Astrocyte (in vitro differentiated cells and primary cell): ENCODE results near the gene VAPA. TPM values are rescaled to one million over a fixed set of nuclear protein-coding genes. Genes with fewer than 3 reads are reported as not detected.
"Not testable (repeated sequence)": the region's sequence is repeated elsewhere in the genome, so short reads cannot be mapped to it uniquely, and the experiment has no call there.

Source experiments
- DNase-seq: peaks from one replicate; pipeline ENCODE4 v3.0.0-alpha.2; 2010; ENCODE audit warnings: low read depth
- FAIRE-seq: peaks from 2 replicates; lab custom pipeline; 2011; peaks lifted over from hg19 to GRCh38; lab: Jason Lieb, UNC
- H2AFZ ChIP-seq: 2 replicates; pipeline ENCODE4 v1.6.0; 2012; ENCODE audit warnings: low read depth, low read length, inconsistent platforms
- H3K27ac ChIP-seq: 2 replicates; pipeline ENCODE4 v1.5.1; 2011; ENCODE audit warnings: low read depth, low read length, inconsistent platforms
- H3K27me3 ChIP-seq: 2 replicates; pipeline ENCODE4 v1.6.0; 2011; ENCODE audit warnings: low read length, inconsistent platforms; ENCODE audit not compliant: insufficient read depth
- H3K36me3 ChIP-seq: 2 replicates; pipeline ENCODE4 v1.5.1; 2011; ENCODE audit warnings: low read length, inconsistent platforms; ENCODE audit not compliant: insufficient read depth
- H3K4me1 ChIP-seq: 2 replicates; pipeline ENCODE4 v1.5.1; 2011; ENCODE audit warnings: low read length, inconsistent platforms; ENCODE audit not compliant: insufficient read depth
- H3K4me2 ChIP-seq: 2 replicates; pipeline ENCODE4 v1.6.0; 2012; ENCODE audit warnings: low read length, inconsistent platforms
- H3K4me3 ChIP-seq: 2 replicates; pipeline ENCODE4 v1.5.1; 2011; ENCODE audit warnings: low read depth, mild to moderate bottlenecking, low read length, inconsistent platforms; ENCODE audit not compliant: insufficient read depth
- H3K79me2 ChIP-seq: 2 replicates; pipeline ENCODE4 v1.6.0; 2012; ENCODE audit warnings: mild to moderate bottlenecking, low read length, inconsistent platforms; ENCODE audit not compliant: insufficient read depth
- H3K9ac ChIP-seq: 2 replicates; pipeline ENCODE4 v1.6.0; 2012; ENCODE audit warnings: mild to moderate bottlenecking, low read length, inconsistent platforms
- H3K9me3 ChIP-seq: 2 replicates; pipeline ENCODE4 v1.5.1; 2012; ENCODE audit warnings: low read depth, mild to moderate bottlenecking, low read length, inconsistent platforms; ENCODE audit not compliant: insufficient read depth
- H4K20me1 ChIP-seq: 2 replicates; pipeline ENCODE4 v1.6.0; 2012; ENCODE audit warnings: low read length, inconsistent platforms; ENCODE audit not compliant: insufficient read depth
- H3K27ac Mint-ChIP-seq: one replicate; pipeline ENCODE4 v1.8.0; 2021; ENCODE audit warnings: mild to moderate bottlenecking, mixed read lengths; ENCODE audit not compliant: unreplicated experiment
- H3K27me3 Mint-ChIP-seq: one replicate; pipeline ENCODE4 v1.8.0; 2021; ENCODE audit warnings: low read depth, mixed read lengths; ENCODE audit not compliant: unreplicated experiment
- H3K36me3 Mint-ChIP-seq: one replicate; pipeline ENCODE4 v1.8.0; 2021; ENCODE audit warnings: low read depth, mixed read lengths; ENCODE audit not compliant: unreplicated experiment
- H3K4me1 Mint-ChIP-seq: one replicate; pipeline ENCODE4 v1.8.0; 2021; ENCODE audit warnings: low read depth, mixed read lengths; ENCODE audit not compliant: unreplicated experiment
- H3K4me3 Mint-ChIP-seq: one replicate; pipeline ENCODE4 v1.8.0; 2021; ENCODE audit warnings: mild to moderate bottlenecking, moderate library complexity, mixed read lengths; ENCODE audit not compliant: unreplicated experiment
- H3K9me3 Mint-ChIP-seq: one replicate; pipeline ENCODE4 v1.8.0; 2021; ENCODE audit warnings: mild to moderate bottlenecking, mixed read lengths; ENCODE audit not compliant: unreplicated experiment
- CTCF ChIP-seq: IDR thresholded peaks from 2 replicates; pipeline ENCODE4 v1.5.1; 2011; ENCODE audit warnings: low read depth, mild to moderate bottlenecking, inconsistent platforms, low read length, moderate library complexity; ENCODE audit not compliant: insufficient read depth
- EZH2 ChIP-seq: IDR thresholded peaks from 2 replicates; pipeline ENCODE4 v1.6.1; 2012; ENCODE audit warnings: mild to moderate bottlenecking, low read length, inconsistent platforms; ENCODE audit not compliant: insufficient read depth
- total RNA-seq: library from RNA; stranded (reverse); gene quantifications from 2 replicates; pipeline ENCODE4 v1.2.1, GENCODE V29; 2021

VAPA gene
- total RNA-seq, 1 donor from 2014 or later = 181 TPM

DNA sequence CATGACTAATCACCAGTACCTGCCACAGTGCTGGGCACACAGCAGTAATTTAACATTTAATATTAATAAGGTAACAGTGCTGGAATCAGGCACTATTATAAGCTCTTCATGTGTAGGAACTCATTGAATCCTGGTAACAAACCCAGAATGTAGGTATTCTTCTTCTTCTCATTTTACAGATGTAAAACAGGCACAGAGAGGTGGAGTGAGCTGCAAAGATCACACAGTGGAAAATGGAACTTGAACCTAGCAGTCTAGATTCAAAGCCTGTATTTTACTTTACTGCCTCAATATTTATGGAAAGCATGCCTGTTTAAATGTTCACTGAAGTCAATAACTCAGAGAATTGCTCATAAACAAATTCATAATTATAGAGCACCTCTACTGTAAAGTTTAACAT, 3.7 kb upstream of the VAPA start:
- Mint-ChIP-seq H3K27ac (no peak overlapping the region), H3K27me3 (no peaks in the 10 kb centered on the region), H3K36me3 (no peaks in the 10 kb centered on the region), H3K9me3 (no peaks in the 10 kb centered on the region), H3K4me1 (no peaks in the 10 kb centered on the region), H3K4me3 (no peak overlapping the region)
- H2AFZ ChIP-seq = no peak overlapping the region
- DNase-seq = no peak
- no peaks in the 10 kb centered on the region for H3K9me3 ChIP-seq
- no peak overlapping the region for H3K27ac ChIP-seq
- peaks cover 4% of the 10 kb centered on the region for H4K20me1 ChIP-seq
- no peak for TF ChIP-seq EZH2
- TF ChIP-seq CTCF = no peak
- no peak overlapping the region for H3K9ac ChIP-seq
- H3K27me3 ChIP-seq = no peaks in the 10 kb centered on the region
- no peaks in the 10 kb centered on the region for H3K36me3 ChIP-seq
- peaks cover 11% of the 10 kb centered on the region for H3K79me2 ChIP-seq
- FAIRE-seq = no peak
- H3K4me3 ChIP-seq = no peak overlapping the region
- no peak overlapping the region for H3K4me2 ChIP-seq
- peaks cover 5% of the 10 kb centered on the region for H3K4me1 ChIP-seq

- no peak overlapping the region for H2AFZ ChIP-seq
- H3K27me3 ChIP-seq = no peaks in the 10 kb centered on the region
- H3K9me3 ChIP-seq = no peaks in the 10 kb centered on the region
- H3K4me1 Mint-ChIP-seq = no peaks in the 10 kb centered on the region
- TF ChIP-seq CTCF = no peak
- no peak for TF ChIP-seq EZH2
- peaks cover 17% of the 10 kb centered on the region for H3K79me2 ChIP-seq
- H3K27ac Mint-ChIP-seq = no peak overlapping the region
- H3K4me3 Mint-ChIP-seq = no peak overlapping the region
- H3K36me3 Mint-ChIP-seq = no peaks in the 10 kb centered on the region
- DNase-seq (no peak), FAIRE-seq (no peak)
- no peaks in the 10 kb centered on the region for H3K9me3 Mint-ChIP-seq
- H3K9ac ChIP-seq = no peak overlapping the region
- peaks cover 10% of the 10 kb centered on the region for H4K20me1 ChIP-seq
- H3K36me3 ChIP-seq = no peaks in the 10 kb centered on the region
- no peak overlapping the region for H3K4me2 ChIP-seq
- H3K4me3 ChIP-seq = no peak overlapping the region
- no peak overlapping the region for H3K27ac ChIP-seq
- H3K4me1 ChIP-seq = peaks cover 7% of the 10 kb centered on the region
- H3K27me3 Mint-ChIP-seq = no peaks in the 10 kb centered on the region
These were observed 3.2 kb upstream of the VAPA start for GRCh38 chr18:9910661-9911060.

GRCh38 chr18:9911226-9911625, 2.6 kb upstream of the VAPA start:
- no peaks in the 10 kb centered on the region for H3K27me3 ChIP-seq
- H3K4me3 ChIP-seq = no peak overlapping the region
- Mint-ChIP-seq H3K36me3 (no peaks in the 10 kb centered on the region), H3K4me1 (peaks cover 2% of the 10 kb centered on the region), H3K4me3 (no peak overlapping the region), H3K27me3 (no peaks in the 10 kb centered on the region), H3K9me3 (no peaks in the 10 kb centered on the region), H3K27ac (no peak overlapping the region)
- H3K27ac ChIP-seq = no peak overlapping the region
- FAIRE-seq (no peak), DNase-seq (no peak)
- TF ChIP-seq CTCF (no peak), EZH2 (no peak)
- no peak overlapping the region for H3K9ac ChIP-seq
- no peaks in the 10 kb centered on the region for H3K9me3 ChIP-seq
- peaks cover 23% of the 10 kb centered on the region for H3K79me2 ChIP-seq
- H2AFZ ChIP-seq = no peak overlapping the region
- peaks cover 12% of the 10 kb centered on the region for H3K4me1 ChIP-seq
- H3K36me3 ChIP-seq = no peaks in the 10 kb centered on the region
- H4K20me1 ChIP-seq = peaks cover 15% of the 10 kb centered on the region
- no peak overlapping the region for H3K4me2 ChIP-seq

- not testable (repeated sequence) for H3K4me3 ChIP-seq, H3K27ac ChIP-seq, H3K27me3 ChIP-seq, H3K36me3 ChIP-seq, H3K36me3 Mint-ChIP-seq, H3K27me3 Mint-ChIP-seq, H3K9ac ChIP-seq, H3K9me3 Mint-ChIP-seq, H3K4me3 Mint-ChIP-seq, H3K4me1 Mint-ChIP-seq, FAIRE-seq, H3K9me3 ChIP-seq, DNase-seq
- peaks cover 33% of the 10 kb centered on the region for H3K79me2 ChIP-seq
- H3K4me2 ChIP-seq = peak overlapping the region; percentile 82
- peaks cover 15% of the 10 kb centered on the region for H3K4me1 ChIP-seq
- H3K27ac Mint-ChIP-seq = peak overlapping the region; percentile 13
- H2AFZ ChIP-seq = peak overlapping the region; percentile 98
- H4K20me1 ChIP-seq = peaks cover 26% of the 10 kb centered on the region
These were observed 1.5 kb upstream of the VAPA start for GRCh38 chr18:9912285-9912684.
